Measurements from ENCODE around the gene TINAG.

DNA sequence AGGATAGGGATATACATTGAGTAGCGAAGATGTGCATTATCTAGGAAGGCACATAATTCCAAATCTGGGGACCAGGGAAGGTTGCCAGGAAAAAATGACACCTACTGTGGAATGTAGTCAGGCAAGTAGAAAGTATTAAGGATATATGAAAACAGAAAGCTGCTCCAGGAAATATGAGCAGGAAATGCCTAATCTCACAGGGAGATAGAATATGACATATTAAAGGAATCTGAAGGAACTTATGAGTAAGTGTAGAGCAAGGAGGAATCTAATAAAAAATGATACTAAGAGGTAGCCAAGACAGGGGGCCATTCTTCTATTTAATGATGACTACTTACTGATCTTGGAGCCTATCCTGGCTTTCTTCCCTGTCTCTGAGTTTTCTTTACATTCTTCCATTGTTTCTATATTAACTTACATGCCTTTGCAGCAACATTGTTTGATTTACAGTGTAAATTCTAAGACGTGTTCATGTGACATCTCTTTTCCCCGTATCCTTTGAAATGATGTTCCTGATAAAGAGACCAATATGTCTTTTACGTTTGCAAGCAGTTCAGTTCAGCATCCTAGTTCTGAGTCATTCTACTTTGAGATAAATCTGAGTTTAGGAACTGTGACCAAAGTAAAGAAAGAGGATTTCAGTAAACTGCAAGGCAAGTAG, 58.6 kb downstream of the TINAG start:
- no peak for TF ChIP-seq CTCF (conservative IDR thresholded peaks at IDR 0.05; ENCODE audit: low read length)
- no peak for TF ChIP-seq EZH2phosphoT487 (IDR thresholded peaks at IDR 0.05; ENCODE audit: borderline replicate concordance, low read depth, low read length)

All from OCI-LY7 (cell line).